Measurements from ENCODE around the gene CYP8B1. TPM values are rescaled to one million over a fixed set of nuclear protein-coding genes. Genes with fewer than 3 reads are reported as not detected.

CYP8B1 gene
- total RNA-seq, 1 donor from 2014 or later, result not detected

GRCh38 chr3:42827023-42827422 is 48.7 kb downstream of the CYP8B1 start:
- no peak overlapping the region for H3K4me3 ChIP-seq (ENCODE audit: low read depth, low read length)
- H3K36me3 ChIP-seq (ENCODE audit: control insufficient read depth, insufficient read depth, low read length), result no peaks in the 10 kb centered on the region
- DNase-seq (ENCODE audit: low read depth), result no peak
- TF ChIP-seq CTCF (IDR thresholded peaks at IDR 0.05; ENCODE audit: insufficient read depth, low read length, poor library complexity, severe bottlenecking), result no peak
- H3K27me3 ChIP-seq (ENCODE audit: control insufficient read depth, insufficient read depth, low read length), result no peaks in the 10 kb centered on the region

- DNase-seq (ENCODE audit: low read depth), result no peak
- H3K4me3 ChIP-seq (ENCODE audit: low read depth, low read length), result no peak overlapping the region
- TF ChIP-seq CTCF (IDR thresholded peaks at IDR 0.05; ENCODE audit: insufficient read depth, low read length, poor library complexity, severe bottlenecking), result no peak
- no peaks in the 10 kb centered on the region for H3K27me3 ChIP-seq (ENCODE audit: control insufficient read depth, insufficient read depth, low read length)
- H3K36me3 ChIP-seq (ENCODE audit: control insufficient read depth, insufficient read depth, low read length), result no peaks in the 10 kb centered on the region
These were observed 49.5 kb downstream of the CYP8B1 start for GRCh38 chr3:42826141-42826540.

- TF ChIP-seq CTCF (IDR thresholded peaks at IDR 0.05; ENCODE audit: insufficient read depth, low read length, poor library complexity, severe bottlenecking), result no peak
- no peak for DNase-seq (ENCODE audit: low read depth)
- Histone ChIP-seq H3K36me3 (ENCODE audit: control insufficient read depth, insufficient read depth, low read length) (no peaks in the 10 kb centered on the region), H3K27me3 (ENCODE audit: control insufficient read depth, insufficient read depth, low read length) (no peaks in the 10 kb centered on the region), H3K4me3 (ENCODE audit: low read depth, low read length) (no peak overlapping the region)
These were observed 52.3 kb downstream of the CYP8B1 start for GRCh38 chr3:42823351-42823750.

GRCh38 chr3:42822828-42823227 is 52.9 kb downstream of the CYP8B1 start:
- no peak for DNase-seq (ENCODE audit: low read depth)
- no peak overlapping the region for H3K4me3 ChIP-seq (ENCODE audit: low read depth, low read length)
- H3K27me3 ChIP-seq (ENCODE audit: control insufficient read depth, insufficient read depth, low read length), result no peaks in the 10 kb centered on the region
- TF ChIP-seq CTCF (IDR thresholded peaks at IDR 0.05; ENCODE audit: insufficient read depth, low read length, poor library complexity, severe bottlenecking), result no peak
- no peaks in the 10 kb centered on the region for H3K36me3 ChIP-seq (ENCODE audit: control insufficient read depth, insufficient read depth, low read length)

Other genes starting within 250 kb of the CYP8B1 start
- 8.8 and 11.1 TPM in 2 replicates for gene ZBTB47, start 222.2 kb downstream of the CYP8B1 start, total RNA-seq
- not detected in 2 replicates for gene KLHL40, start 190.3 kb downstream of the CYP8B1 start, total RNA-seq
- gene HHATL, start 173.1 kb downstream of the CYP8B1 start, total RNA-seq, result not detected in 2 replicates
- gene CCDC13, start 102.6 kb downstream of the CYP8B1 start, total RNA-seq, result 0.33 and 2.1 TPM in 2 replicates
- 181 and 190 TPM in 2 replicates for gene HIGD1A, start 71.4 kb downstream of the CYP8B1 start, total RNA-seq
- 6.2 and 6.4 TPM in 2 replicates for gene ACKR2, start 66.4 kb downstream of the CYP8B1 start, total RNA-seq
- 4.1 and 5.3 TPM in 2 replicates for gene ZNF662, start 30.3 kb upstream of the CYP8B1 start, total RNA-seq
- 1.0 and 2.3 TPM in 2 replicates for gene GASK1A, start 103.4 kb upstream of the CYP8B1 start, total RNA-seq
- 22.1 and 23.6 TPM in 2 replicates for gene POMGNT2, start 230.2 kb upstream of the CYP8B1 start, total RNA-seq

Measured in kidney epithelial cell (primary cell).